GM18511 (cell line): ENCODE data around the gene PPP6R3.
A peak's percentile ranks its signal among the peaks of the same experiment; 100 is the strongest.

Experiments
- ATAC-seq: cut with Tn5 transposase; IDR thresholded peaks from one replicate; pipeline ENCODE4 v1.9.1; 2021; ENCODE audit warnings: mild to moderate bottlenecking, moderate library complexity; ENCODE audit not compliant: unreplicated experiment

The PPP6R3 gene, protein sequence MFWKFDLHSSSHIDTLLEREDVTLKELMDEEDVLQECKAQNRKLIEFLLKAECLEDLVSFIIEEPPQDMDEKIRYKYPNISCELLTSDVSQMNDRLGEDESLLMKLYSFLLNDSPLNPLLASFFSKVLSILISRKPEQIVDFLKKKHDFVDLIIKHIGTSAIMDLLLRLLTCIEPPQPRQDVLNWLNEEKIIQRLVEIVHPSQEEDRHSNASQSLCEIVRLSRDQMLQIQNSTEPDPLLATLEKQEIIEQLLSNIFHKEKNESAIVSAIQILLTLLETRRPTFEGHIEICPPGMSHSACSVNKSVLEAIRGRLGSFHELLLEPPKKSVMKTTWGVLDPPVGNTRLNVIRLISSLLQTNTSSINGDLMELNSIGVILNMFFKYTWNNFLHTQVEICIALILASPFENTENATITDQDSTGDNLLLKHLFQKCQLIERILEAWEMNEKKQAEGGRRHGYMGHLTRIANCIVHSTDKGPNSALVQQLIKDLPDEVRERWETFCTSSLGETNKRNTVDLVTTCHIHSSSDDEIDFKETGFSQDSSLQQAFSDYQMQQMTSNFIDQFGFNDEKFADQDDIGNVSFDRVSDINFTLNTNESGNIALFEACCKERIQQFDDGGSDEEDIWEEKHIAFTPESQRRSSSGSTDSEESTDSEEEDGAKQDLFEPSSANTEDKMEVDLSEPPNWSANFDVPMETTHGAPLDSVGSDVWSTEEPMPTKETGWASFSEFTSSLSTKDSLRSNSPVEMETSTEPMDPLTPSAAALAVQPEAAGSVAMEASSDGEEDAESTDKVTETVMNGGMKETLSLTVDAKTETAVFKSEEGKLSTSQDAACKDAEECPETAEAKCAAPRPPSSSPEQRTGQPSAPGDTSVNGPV

DNA sequence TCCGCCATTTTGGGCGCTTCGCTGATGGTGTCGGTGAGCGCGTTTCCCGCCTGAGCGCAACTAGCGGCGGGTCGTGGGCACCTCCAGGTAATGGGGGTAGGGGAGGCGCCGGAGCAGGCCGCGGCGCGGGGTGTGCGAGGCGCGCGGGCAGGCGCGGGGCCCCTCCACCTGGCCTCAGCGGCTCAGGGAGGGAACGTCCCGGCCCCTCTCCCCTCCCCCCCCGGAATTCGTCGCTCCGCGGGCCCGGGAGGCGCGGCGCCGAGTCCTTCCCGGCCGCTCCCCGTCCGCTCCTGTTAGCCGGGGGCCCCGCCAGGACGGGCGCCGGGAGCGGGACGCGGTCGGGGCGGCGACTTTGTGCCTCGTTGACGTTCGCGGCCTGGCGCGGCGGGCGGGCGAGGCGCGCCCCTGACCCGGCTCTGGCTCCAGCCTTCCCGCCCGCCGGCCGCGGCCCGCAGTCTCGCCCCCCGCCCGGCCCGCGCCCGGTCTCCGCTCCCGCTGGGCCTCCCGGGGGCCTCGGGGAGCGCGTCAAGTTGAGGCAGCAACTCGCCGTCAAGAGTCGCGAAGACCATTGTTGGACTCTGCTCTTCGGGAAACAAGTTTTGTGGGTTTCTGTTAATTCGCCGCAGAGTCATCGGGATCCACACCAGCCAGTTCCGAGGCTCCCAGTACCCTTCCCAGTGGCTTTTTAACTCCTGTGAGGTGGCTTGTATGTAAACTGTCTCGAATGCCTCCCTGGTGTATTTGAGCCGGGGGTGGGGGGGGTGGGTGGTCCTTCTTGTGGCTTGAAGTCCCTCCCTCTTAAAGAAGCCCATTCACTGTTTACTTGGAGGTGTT, at the start of gene PPP6R3:
Gene PPP6R3, plus strand, starts transcription at position 12 of the 834 bp plus-strand sequence. CDS start 76,913 bp downstream, outside the sequence.
- ATAC-seq, result peak; percentile 31

DNA sequence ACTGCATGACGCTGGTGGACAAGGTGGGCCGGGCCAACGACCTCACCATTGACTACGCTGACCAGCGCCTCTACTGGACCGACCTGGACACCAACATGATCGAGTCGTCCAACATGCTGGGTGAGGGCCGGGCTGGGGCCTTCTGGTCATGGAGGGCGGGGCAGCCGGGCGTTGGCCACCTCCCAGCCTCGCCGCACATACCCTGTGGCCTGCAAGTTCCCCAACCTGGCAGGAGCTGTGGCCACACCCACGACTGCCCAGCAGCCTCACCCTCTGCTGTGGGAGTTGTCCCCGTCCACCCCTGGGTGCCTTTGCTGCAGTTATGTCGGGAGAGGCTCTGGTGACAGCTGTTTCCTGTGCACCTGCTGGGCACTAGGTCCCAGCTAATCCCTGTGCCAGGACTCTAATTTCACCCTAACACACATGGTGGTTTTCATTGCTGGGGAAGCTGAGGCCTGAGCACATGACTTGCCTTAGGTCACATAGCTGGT, 49.0 kb upstream of the PPP6R3 start:
- ATAC-seq, result no peak

DNA sequence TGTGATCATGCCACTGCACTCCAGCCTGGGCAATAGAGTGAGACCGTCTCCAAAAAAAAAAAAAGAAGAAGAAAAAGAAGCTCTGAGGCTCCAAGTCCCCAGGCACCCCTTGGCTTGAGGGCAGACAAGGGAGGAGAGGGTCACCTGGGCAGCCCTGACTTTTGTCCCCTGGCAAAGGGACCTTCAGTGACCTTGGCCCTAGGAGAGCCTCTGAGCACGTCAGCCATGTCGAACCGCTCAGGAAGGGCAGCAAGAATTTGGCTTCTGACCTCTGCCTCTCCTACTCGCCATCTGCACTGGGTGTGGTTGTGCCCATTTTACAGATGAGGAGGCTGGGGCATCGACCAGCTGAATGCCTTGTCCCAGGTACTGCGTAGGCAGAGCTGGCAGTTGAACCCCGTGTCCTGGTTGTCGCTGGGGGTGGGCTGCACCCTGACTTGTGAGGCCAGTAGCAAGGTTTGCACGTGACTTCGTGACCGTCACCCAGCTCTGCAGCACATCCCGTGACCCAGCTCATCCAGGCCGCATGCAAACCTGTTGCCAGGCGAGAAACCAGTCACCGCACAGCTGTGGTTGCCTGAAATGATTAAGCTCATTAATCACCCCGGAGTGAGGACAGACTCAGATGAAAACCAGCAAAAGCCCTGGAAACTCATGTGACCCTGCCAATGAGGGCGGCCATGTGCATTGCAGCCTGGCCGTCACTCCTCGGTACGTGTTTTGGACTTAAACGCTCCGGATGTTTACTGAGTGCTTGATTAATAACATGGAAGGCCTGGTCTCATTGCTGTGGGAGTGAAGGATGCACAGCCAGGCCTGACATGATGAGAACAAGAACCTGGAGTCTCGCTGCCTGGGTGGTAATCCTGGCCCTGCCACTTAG, 47.7 kb upstream of the PPP6R3 start:
- ATAC-seq, result no peak

DNA sequence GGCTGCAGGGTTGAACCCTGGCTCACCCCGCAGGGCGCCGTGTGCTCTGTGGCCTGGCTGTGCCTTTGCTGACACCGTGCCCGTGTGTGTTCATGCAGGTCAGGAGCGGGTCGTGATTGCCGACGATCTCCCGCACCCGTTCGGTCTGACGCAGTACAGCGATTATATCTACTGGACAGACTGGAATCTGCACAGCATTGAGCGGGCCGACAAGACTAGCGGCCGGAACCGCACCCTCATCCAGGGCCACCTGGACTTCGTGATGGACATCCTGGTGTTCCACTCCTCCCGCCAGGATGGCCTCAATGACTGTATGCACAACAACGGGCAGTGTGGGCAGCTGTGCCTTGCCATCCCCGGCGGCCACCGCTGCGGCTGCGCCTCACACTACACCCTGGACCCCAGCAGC, 47.0 kb upstream of the PPP6R3 start:
- ATAC-seq, result no peak

DNA sequence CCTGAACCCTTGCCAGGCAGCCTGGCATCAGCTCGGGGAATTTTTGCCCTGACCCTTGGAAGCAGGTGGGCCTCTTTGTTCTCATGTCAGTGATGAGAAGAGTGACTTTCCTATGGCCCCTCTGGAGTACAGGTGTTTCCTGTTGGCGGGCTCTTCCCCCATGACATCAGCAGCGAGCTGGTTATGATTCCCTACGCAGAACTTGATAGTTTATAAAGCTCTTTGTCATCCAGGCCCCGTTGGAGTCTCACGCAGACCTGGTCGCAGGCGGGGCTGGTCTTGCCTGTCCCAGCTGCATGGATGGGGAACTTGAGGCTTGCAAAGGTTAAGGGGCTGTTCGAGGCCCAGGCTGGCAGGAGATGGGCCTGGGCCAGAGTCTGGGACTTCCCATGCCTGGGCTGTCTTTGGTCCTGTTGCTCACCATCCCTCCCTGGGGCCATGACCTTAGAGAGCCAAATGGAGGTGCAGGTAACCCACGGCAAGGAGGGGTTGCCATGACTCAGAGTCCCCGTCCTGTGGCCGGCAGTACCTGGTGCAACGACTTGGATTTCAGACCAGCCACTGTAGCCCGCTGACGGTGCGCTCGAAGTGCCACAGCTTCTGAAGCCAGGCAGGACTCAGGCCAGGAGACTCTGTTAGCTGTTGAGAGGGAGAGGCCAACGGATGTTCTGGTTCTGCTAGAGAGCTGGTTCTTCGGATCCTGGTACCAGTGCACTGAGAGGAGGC, 45.9 kb upstream of the PPP6R3 start:
- ATAC-seq, result no peak

DNA sequence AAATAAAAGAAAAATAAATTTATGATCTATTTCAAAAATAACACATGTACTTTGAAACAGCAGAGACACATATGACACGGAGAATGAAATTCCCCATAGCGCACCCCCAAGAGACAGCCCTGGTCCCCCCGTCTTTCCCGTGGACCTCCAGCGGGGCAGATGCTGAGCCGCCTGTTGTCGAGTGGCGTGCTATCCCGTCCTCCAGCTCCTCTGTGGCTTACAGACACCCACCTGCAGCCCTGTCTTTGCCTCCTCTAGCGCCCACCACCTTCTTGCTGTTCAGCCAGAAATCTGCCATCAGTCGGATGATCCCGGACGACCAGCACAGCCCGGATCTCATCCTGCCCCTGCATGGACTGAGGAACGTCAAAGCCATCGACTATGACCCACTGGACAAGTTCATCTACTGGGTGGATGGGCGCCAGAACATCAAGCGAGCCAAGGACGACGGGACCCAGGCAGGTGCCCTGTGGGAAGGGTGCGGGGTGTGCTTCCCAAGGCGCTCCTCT, 44.4 kb upstream of the PPP6R3 start:
- ATAC-seq, result no peak

DNA sequence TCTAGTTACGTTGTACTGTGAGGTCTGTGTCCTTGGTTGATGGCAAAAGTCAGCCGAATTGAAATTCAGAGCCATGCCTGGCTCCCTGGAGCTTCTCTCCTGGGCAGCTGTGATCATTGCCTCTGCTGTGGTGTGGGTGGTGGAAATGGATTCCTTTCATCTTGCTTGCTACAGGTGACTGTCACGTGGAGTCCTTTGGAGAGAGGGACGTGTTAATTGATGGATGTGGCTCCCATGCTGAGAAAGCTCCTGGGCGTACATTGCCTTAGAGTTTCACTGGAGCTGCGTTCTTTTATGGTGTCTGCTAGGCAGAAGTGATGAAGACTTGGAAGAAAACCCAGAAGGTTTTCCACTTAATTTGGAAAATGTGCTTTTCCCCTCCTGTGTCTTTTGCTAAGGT, 41.9 kb upstream of the PPP6R3 start:
- ATAC-seq, result no peak

DNA sequence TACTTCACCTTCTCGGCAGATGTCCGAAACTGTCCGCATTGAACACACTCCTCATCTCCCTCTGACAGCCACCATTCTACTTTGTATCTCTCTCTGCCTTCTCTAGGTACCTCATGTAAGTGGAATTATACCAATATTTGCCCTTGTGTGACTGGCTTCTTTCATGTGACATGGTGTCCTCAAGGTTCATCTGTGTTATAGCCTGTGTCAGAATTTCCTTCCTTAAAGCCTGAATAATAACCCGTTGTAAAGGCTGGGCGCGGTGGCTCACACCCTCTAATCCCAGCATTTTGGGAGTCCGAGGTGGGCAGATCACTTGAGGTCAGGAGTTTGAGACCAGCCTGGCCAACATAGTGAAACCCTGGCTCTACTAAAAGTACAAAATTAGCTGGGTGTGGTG, 40.4 kb upstream of the PPP6R3 start:
- no peak for ATAC-seq

DNA sequence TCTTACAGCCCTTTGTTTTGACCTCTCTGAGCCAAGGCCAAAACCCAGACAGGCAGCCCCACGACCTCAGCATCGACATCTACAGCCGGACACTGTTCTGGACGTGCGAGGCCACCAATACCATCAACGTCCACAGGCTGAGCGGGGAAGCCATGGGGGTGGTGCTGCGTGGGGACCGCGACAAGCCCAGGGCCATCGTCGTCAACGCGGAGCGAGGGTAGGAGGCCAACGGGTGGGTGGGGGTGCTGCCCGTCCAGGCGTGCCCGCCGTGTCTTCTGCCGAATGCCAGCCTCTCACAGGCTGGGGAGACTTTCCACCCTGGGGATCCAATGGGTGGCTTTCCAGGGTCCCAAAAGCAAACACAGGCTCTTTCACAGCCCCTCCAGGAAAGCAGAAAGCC, 37.1 kb upstream of the PPP6R3 start:
- ATAC-seq, result no peak

DNA sequence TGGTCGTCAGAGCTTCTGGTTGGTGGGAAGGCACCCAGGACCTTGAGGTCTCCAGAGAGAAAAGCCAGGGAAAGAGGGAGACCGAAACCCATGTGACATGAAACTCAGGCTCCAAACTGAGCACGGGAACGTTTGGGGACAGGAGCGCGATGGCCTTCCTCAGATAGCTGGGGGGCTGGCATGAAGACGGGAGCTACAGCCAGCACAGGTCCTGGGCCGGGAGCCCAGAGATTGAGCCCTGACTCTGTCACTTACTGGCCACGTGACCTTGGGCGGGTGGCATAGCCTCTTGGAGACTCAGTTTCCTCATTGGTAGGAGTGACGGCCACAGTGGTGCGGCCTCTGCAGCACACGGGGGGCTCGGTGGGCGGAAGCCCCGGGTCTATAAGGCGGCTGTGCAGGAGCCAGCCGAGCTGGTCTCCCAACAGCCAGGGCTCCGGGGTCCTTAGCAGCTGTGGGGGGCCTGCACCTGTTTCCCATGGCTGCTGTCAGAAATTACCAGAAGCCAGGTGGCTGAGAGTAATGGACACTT, 36.4 kb upstream of the PPP6R3 start:
- ATAC-seq, result no peak

DNA sequence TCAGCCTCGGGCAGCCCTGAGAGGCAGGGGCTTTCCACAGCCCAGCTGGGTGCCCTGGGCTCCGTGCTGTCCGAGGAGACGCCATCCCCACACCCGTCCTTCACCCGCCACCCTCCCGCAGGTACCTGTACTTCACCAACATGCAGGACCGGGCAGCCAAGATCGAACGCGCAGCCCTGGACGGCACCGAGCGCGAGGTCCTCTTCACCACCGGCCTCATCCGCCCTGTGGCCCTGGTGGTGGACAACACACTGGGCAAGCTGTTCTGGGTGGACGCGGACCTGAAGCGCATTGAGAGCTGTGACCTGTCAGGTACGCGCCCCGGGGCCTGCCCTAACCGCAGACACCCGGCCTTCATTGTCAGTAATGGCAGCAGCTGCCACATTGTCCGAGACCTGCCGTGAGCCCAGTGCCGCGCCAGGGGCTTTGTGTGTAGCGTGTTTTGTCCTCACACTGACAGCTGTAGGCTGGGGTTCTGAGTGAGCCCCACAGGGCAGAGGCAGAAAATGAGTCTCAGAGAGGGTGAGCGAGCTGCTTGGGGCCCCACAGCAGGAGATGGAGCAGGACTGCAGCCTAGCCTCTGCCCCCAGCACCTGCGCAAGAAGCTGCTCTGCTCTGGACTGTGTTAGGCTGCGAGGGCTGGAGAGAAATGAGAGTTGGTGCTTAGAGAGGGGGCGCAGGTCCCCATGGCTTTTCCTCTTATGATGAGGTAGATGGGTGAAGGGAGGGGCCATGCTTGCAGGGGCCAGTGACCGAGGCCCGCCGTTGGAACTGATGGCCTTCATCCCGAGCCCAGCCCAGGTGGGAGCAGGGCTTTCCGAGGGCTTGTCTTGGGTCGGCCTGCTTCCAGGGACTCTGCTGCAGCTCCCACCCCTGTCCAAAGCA, 35.3 kb upstream of the PPP6R3 start:
- ATAC-seq, result no peak

DNA sequence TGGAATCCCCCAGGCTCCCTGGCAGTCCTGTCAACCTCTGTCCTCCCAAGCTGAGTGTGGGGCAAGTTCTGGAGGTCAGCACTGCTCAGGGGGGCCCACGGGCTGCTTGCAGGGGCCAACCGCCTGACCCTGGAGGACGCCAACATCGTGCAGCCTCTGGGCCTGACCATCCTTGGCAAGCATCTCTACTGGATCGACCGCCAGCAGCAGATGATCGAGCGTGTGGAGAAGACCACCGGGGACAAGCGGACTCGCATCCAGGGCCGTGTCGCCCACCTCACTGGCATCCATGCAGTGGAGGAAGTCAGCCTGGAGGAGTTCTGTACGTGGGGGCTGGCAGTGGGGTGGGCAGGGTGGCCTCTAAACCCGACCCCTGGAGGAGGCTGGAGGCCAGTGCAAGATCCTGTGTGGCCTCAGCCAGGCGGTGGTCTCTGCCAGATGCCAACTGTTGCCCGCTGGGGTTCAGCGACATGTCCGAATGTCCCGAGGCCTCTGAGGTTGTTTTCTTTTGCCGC, 34.6 kb upstream of the PPP6R3 start:
- ATAC-seq, result no peak

DNA sequence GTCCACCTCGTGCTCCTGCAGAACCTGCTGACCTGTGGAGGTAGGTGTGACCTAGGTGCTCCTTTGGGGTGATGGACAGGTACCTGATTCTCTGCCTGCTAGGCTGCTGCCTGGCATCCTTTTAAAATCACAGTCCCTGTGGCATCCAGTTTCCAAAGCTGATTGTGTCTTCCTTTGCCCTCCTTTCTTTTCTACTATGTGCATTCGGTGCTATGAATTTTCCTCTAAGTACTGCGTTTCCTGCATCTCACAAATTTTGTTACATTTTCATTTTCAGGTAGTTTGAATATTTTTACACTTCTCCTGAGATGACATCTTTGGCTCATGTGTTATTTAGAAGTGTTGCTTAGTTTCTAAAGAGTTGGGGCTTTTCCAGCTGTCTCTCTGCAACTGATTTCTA, 30.9 kb upstream of the PPP6R3 start:
- ATAC-seq, result no peak

DNA sequence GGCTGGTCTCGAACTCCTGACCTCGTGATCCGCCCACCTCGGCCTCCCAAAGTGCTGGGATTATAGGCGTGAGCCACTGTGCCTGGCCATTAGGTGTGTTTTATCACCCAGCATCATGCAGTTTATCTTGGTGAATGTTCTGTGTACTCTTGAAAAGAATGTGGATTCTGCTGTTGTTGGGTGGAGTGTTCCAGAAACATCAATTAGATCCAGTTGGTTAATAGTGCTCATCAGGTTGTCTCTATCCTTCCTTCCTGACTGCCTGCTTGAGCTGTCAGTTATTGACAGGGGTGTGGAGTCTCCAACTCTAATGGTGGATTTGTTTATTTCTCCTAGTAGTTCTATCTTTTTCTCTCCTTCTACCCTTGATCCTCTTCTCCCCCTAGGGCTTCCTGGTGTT, 30.2 kb upstream of the PPP6R3 start:
- no peak for ATAC-seq

DNA sequence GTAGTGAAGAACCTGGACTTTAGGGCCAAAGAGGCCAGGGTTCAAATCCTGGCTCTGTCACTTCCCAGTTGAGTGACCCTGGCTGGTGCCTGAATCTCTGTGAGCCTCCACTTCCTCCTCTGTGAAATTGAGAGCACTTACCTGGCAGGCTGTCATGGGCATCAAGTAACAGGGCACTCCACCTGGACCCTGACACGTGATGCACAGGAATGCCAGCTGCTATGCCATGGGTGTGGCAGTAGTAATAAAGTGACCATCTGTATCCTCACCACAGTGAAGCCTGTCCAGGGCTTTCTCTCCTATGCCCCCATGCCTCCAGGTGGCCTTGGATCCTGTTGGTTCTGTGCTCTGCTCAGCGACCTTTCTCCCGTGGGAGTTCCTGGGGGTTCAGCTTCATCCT, 29.8 kb upstream of the PPP6R3 start:
- ATAC-seq, result no peak

DNA sequence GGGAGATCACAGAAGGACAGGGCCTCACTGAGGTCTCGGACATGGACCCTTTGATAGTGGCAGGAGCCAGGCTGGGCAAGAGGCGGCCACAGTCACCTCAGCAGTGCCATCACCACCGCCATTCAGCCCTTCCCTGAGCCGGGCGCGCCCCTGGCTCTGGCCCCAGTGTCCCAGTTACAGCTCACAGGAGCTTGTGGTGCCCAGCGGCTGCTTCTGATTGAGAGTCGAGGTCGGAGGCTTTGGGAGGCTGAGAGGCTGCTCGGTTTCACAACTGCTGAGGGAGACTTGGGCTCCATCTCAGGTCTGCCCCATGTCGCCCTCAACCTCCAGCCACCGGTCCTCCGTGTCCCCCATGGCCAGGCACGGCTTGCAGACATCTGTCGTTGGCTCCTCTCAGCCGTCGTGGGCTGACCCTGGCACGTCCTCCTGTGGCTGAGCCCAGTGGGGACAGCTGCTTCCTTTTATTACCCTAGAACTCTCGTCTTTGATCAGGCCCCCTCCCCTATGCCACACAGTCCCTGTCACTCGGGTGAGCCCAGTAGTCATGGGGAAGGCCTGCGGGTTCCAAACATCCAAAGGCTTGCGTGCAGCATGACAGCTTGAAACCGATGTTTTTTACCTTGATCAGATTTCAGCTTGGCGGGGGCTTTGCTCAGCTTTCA, 28.4 kb upstream of the PPP6R3 start:
- ATAC-seq, result no peak

DNA sequence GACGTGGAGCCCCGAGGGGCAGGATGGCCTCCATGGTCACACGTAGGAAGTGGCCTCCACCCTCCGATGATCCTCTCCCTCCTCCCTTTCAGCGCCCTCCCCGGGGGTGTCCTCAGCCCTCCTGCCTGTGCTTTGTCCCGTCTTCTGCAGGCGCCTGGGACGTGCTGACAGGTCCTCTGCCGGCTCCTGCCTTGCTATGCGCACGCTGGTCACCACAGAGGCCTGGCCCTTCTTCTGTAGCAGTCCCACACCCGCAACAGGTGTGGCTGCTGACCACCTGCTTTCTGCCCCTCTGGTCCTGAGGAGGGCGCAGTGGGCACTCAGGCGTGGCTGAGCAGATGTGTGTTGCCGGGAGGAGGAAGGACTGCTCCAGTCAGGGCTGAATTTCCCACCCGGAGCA, 27.7 kb upstream of the PPP6R3 start:
- ATAC-seq, result no peak
